Ishikawa (cell line): ENCODE data around the gene MAP1LC3A.

Source experiments
- CEBPB ChIP-seq: IDR thresholded peaks from 2 replicates; pipeline ENCODE4 v1.6.1; 2012
- CREB1 ChIP-seq: IDR thresholded peaks from 2 replicates; pipeline ENCODE4 v1.6.1; 2012; ENCODE audit warnings: low read depth
- EGR1 ChIP-seq: IDR thresholded peaks from 2 replicates; pipeline ENCODE4 v1.6.1; 2012
- EP300 ChIP-seq: IDR thresholded peaks from 2 replicates; pipeline ENCODE4 v1.6.1; 2012; ENCODE audit warnings: borderline replicate concordance
- RAD21 ChIP-seq: IDR thresholded peaks from 2 replicates; pipeline ENCODE4 v1.6.1; 2012; ENCODE audit warnings: low read depth
- TCF12 ChIP-seq: IDR thresholded peaks from 2 replicates; pipeline ENCODE4 v1.6.1; 2012; ENCODE audit warnings: low read depth
- YY1 ChIP-seq: IDR thresholded peaks from 2 replicates; pipeline ENCODE4 v1.6.1; 2012; ENCODE audit warnings: low read depth
- ZBTB7A ChIP-seq: IDR thresholded peaks from 2 replicates; pipeline ENCODE4 v1.6.1; 2012; ENCODE audit warnings: low read depth
- TF ChIP-seq, protein P1 (sequence below): IDR thresholded peaks from 2 replicates; pipeline ENCODE4 v1.6.1; 2012; ENCODE audit warnings: low read depth, mild to moderate bottlenecking
- TF ChIP-seq, protein P2 (sequence below): IDR thresholded peaks from 2 replicates; pipeline ENCODE4 v1.6.1; 2012

DNA sequence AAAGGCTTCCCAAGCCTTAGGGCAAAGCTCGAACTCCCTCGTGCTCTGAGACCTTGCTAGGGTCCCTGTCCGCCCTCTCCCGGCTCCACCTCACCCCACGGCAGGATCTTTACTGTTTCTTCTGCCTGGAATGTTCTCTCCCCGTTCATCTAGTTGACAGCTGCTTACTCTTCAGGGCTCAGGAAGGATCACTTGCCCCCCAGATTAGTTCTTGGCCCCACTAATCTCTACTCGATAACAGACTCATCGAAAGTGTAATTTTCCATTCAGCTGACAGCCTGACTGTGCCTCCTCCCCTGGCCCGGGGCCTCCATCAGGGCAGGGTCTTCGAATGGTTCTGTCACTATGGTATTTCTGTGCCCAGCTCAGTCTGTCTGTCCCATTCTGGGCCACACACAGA lies 3.1 kb downstream of the MAP1LC3A start:
- TF ChIP-seq RAD21 (no peak), EP300 (no peak), EGR1 (no peak), YY1 (no peak), ZBTB7A (no peak), CREB1 (no peak), TCF12 (no peak), CEBPB (no peak)
- TF ChIP-seq, protein P1, sequence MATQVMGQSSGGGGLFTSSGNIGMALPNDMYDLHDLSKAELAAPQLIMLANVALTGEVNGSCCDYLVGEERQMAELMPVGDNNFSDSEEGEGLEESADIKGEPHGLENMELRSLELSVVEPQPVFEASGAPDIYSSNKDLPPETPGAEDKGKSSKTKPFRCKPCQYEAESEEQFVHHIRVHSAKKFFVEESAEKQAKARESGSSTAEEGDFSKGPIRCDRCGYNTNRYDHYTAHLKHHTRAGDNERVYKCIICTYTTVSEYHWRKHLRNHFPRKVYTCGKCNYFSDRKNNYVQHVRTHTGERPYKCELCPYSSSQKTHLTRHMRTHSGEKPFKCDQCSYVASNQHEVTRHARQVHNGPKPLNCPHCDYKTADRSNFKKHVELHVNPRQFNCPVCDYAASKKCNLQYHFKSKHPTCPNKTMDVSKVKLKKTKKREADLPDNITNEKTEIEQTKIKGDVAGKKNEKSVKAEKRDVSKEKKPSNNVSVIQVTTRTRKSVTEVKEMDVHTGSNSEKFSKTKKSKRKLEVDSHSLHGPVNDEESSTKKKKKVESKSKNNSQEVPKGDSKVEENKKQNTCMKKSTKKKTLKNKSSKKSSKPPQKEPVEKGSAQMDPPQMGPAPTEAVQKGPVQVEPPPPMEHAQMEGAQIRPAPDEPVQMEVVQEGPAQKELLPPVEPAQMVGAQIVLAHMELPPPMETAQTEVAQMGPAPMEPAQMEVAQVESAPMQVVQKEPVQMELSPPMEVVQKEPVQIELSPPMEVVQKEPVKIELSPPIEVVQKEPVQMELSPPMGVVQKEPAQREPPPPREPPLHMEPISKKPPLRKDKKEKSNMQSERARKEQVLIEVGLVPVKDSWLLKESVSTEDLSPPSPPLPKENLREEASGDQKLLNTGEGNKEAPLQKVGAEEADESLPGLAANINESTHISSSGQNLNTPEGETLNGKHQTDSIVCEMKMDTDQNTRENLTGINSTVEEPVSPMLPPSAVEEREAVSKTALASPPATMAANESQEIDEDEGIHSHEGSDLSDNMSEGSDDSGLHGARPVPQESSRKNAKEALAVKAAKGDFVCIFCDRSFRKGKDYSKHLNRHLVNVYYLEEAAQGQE, result no peak
- TF ChIP-seq, protein P2, sequence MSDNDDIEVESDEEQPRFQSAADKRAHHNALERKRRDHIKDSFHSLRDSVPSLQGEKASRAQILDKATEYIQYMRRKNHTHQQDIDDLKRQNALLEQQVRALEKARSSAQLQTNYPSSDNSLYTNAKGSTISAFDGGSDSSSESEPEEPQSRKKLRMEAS, result no peak
